Mucosa of gallbladder (tissue), 1 donor: Measurements from ENCODE around the gene MYH1. TPM values are rescaled to one million over a fixed set of nuclear protein-coding genes. Genes with fewer than 3 reads are reported as not detected.

Source experiments
- DNase-seq: peaks from one replicate; pipeline ENCODE4 v3.0.0-alpha.2; 2020; ENCODE audit warnings: low spot score
- total RNA-seq: library from RNA; stranded (reverse); gene quantifications from one replicate; pipeline ENCODE4 v1.2.1, GENCODE V29; 2021
- donor health status: DM: no; HTN: no; CAD: no.

The MYH1 gene
- total RNA-seq, 1 donor from 2014 or later, result 0.52 TPM

- no peak for DNase-seq
These were observed 36.1 kb downstream of the MYH1 start for GRCh38 chr17:10482252-10482651.

DNA sequence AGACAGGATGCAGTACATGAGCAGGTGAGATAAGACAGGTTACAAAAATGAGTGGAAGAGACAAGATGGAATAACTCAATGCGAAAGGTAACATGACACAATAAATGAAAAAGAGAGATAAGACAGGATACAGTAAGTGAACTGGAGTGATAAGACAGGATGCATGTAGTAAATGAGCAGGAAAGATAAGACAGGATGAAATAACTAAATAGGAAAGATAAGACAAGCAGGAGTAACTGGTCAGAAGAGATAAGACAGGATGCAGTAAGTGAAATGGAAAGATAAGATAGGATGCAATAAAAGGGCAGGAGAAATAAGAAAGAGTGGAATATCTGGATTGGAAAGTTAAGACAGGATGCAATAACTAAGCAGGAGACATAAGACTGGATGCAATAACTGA lies 40.6 kb downstream of the MYH1 start:
- DNase-seq, result no peak

DNA sequence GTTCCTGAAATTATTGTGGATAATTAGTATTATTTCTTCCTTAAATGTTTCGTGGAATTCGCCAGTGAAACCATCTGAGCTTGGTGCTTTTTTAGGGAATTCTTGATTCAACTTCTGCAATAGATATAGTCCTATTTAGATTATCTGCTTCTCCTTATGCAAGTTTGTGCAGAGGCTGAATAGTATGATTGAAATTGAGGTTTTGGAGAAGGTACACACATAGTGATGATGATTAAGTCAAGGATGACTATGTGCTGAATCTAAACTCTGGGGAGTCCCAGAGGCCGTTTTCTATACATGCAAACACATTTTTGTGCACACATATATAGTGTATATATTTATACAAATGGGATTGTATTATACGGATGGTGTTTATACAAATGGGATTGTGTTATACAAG lies 43.8 kb downstream of the MYH1 start:
- DNase-seq, result no peak

DNA sequence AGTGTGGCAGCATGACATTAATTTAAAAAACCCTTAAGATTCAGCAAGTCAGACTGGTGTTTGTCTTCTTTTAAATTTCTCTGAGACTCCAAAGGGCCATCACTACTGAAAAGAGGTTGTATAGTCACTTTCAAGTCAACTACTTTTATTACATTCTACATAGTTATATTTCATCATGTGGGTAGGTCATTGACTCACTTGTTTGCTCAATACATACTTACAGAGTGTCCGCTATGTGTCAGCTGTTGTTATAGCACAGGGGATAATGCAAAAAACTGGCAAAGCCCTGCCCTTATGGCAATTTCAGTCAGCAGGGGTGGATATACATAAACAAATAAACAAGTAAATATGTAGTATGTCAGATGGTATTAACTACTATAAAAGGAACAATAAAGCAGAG lies 46.5 kb downstream of the MYH1 start:
- DNase-seq, result no peak

- DNase-seq, result no peak
These were observed 48.9 kb downstream of the MYH1 start, which contains the start of gene MYH4 for GRCh38 chr17:10469459-10469858. Gene MYH4, minus strand, starts transcription at chr17:10469559. Its CDS starts 2,814 bp downstream, at chr17:10466745.

DNA sequence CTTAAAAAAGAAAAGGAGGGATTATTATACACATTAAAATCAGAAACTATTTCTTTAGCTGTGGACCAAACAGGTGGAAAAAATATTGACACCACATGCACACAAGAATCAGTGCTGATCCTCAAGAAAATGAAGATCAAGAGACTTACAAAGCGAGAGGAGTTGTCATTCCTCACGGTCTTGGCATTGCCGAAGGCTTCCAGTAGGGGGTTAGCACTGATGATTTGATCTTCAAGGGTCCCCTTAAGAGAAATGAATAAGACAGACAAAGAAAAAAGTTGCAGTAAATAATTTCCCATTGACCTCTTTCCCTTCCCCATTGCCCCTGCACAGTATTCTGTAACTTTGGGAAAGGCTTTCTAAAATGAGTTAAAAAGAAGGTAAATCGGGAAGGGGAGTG lies 54.9 kb downstream of the MYH1 start:
- DNase-seq, result no peak

DNA sequence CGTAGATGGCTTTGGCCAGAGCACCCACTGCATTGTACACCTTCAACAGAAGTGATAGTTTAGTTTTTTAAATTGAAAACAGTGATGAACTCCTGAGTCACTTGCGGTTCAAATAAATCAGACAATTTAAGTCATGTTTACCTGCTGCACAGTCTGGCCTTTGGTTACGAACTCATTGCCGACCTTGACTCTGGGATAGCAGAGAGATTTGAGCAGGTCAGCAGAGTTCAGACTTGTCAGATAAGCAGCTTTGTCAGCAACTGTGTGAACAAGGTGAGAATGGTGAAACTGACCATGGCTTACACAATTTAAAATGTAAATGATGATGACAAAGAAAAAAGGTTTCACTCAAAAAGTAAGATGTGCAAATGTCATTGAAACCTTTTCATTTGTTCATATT lies 58.3 kb downstream of the MYH1 start:
- DNase-seq, result no peak

- no peak for DNase-seq
These were observed 59.6 kb downstream of the MYH1 start for GRCh38 chr17:10458701-10459100.

DNA sequence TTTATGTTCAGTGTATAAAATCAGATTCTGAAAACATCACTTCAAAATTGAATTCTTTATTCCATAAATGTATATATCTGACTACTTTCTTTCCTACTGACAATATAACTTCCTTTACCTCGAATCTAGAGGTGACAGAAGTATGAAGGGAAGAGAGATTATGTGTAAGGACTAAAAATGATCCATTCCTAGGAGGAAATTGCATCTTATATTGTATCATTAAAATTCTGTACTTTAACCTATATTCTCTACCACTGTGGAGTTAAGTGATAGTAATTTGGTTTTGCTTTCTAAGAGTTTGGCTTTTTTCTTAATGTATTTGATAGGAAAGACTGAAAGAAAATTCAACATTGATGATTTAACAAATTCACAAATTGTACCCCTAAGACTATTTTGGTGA lies 60.4 kb downstream of the MYH1 start:
- no peak for DNase-seq

DNA sequence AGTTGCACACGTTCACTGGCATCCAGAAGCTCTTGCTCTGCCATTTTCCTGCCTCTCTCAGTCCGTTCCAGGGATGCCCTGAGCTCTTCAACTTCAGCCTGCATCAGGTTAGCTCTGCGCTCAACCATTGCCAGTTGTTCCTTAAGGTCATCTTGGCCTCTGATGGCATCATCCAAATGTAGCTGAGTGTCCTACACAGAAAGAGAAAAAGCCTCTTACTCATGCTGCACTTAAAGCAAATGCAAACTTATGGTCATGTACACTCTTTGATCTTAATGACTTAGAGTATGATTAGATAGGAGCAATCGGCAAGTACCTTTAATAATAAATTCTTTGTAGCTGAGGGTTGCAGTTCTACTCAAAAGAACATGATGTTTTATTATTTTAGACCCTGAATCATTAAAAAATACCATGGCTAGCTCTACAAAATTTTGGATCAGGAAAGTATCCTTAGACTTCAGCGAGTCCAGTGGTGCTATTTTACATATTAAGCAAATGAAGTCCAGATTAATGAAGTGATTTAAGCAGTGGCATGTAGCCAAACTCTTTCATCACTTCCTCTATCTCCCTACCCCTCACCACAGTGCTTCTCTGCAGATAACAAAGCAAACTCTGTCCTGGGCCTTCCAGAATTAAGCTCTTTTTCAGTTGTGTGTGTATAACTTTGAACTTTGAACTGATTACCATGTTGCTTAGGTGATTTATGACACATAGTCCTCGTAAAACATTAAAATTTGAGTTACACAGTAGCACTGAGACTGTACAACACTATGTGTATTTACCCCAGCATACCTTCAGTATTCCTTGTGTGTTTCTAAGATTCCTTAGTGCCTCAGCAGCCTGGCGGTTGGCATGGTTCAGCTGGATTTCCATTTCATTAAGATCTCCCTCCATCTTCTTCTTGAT lies 71.1 kb downstream of the MYH1 start:
- no peak for DNase-seq

Other genes with a start within 250 kb of the MYH1 start
- gene MYH13, start 145.5 kb downstream of the MYH1 start, total RNA-seq, result not detected
- not detected for gene MYH8, start 96.6 kb downstream of the MYH1 start, total RNA-seq
- gene MYH4, start 49.0 kb downstream of the MYH1 start, total RNA-seq, result not detected
- 2.4 TPM for gene MYH2, start 31.1 kb upstream of the MYH1 start, total RNA-seq
- 3.4 TPM for gene MYH3, start 138.8 kb upstream of the MYH1 start, total RNA-seq
- gene SCO1, start 179.0 kb upstream of the MYH1 start, total RNA-seq, result 33.4 TPM
- 9.2 TPM for gene ADPRM, start 179.1 kb upstream of the MYH1 start, total RNA-seq
- gene TMEM220, start 211.5 kb upstream of the MYH1 start, total RNA-seq, result 17.7 TPM